ENCODE data around the gene RTL10.
A peak's percentile ranks its signal among the peaks of the same experiment; 100 is the strongest.

The RTL10 gene

DNA sequence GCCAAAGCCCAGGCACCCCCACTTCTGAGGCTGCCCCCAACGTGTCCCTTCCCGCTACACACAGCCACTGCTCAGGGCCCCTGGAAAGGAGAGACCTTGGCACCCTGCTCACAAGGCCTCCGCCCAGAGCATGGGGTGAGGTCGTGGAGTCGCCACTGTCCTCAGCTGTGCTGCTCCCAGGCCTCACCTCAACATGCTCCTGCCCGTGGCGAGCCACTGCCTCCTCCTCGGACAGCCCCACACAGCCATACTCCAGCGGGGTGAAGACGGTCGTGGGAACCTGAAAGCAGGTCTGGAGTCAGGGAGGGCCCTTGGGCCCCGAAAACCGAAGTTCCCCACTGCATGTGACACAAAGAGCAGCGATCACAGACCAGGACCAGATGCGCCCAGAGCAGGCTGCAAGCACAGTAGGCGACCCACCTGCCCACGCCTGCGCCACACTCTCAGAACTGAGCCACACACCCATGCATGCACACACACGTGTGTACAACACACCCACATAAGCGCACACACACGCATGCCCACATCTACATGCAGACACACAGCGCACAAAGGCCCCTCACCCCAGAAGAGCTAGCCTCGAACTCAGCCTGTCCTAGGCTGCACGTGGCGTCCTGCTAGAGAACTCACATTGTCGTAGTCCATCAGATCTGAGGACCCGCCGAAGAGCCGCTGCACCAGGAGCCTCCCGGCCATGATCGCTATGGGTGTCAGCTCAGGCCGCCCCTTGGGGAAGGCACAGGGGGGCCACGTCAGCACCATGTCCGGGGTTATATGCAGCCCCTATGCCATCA is 25.5 kb upstream of the RTL10 start:
- peak overlapping the region; percentile 26; the same call in 1 of the 2 replicates for H3K4me3 ChIP-seq (ENCODE audit: low read depth, low read length)
- peak overlapping the region; percentile 99 for H3K27ac ChIP-seq (ENCODE audit: low read depth, low read length)
- H3K9me3 ChIP-seq (ENCODE audit: control insufficient read depth, insufficient read depth, low read length) = no peaks in the 10 kb centered on the region
- H3K4me1 ChIP-seq (ENCODE audit: control insufficient read depth, insufficient read depth, low read length) = peaks cover 30% of the 10 kb centered on the region
- peak overlapping the region; percentile 46 for H3K9ac ChIP-seq (ENCODE audit: low read depth, low read length)
- no peaks in the 10 kb centered on the region for H3K36me3 ChIP-seq (ENCODE audit: control insufficient read depth, insufficient read depth, low read length)
- no peaks in the 10 kb centered on the region for H3K27me3 ChIP-seq (ENCODE audit: control insufficient read depth, insufficient read depth, low read length)

DNA sequence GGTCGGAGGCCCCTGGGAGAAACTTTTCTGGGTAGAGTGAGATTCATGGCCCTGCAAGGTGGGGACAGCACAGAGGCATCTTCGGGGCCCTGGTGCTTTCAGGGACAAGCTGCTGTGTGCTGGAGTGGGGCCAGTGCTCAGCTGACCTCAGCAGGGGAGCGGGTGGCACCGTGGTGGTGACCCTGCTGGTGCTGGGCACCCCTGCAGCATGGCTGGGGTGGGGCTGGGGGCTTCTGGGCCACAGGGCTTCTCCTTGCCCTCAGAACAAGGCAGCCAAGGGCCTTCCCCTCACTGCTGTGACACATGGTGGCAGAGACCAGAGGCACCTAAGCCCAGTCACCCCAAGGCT is 24.9 kb upstream of the RTL10 start:
- H3K4me3 ChIP-seq (ENCODE audit: low read depth, low read length) = no peak overlapping the region
- no peak overlapping the region for H3K9ac ChIP-seq (ENCODE audit: low read depth, low read length)
- no peaks in the 10 kb centered on the region for H3K9me3 ChIP-seq (ENCODE audit: control insufficient read depth, insufficient read depth, low read length)
- H3K4me1 ChIP-seq (ENCODE audit: control insufficient read depth, insufficient read depth, low read length) = peaks cover 30% of the 10 kb centered on the region
- H3K27me3 ChIP-seq (ENCODE audit: control insufficient read depth, insufficient read depth, low read length) = no peaks in the 10 kb centered on the region
- H3K27ac ChIP-seq (ENCODE audit: low read depth, low read length) = no peak overlapping the region
- H3K36me3 ChIP-seq (ENCODE audit: control insufficient read depth, insufficient read depth, low read length) = no peaks in the 10 kb centered on the region

DNA sequence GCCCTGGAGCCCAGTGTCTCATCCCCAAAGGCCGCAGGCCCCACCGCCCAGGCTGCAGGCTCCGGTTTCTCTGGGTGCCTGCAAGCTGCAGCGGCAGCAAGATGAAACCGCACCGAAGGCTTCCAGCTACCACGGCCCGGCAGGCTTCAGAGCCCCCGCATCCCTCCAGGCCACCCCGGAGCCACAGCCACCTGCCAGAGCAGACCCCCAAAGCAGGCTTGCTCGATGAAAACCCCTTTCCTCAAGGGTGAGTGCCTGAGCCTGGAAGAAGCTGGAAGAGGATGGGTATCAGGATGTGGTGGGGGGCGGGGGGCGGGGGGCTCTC is 24.5 kb upstream of the RTL10 start:
- peaks cover 30% of the 10 kb centered on the region for H3K4me1 ChIP-seq (ENCODE audit: control insufficient read depth, insufficient read depth, low read length)
- H3K27ac ChIP-seq (ENCODE audit: low read depth, low read length) = no peak overlapping the region
- no peaks in the 10 kb centered on the region for H3K27me3 ChIP-seq (ENCODE audit: control insufficient read depth, insufficient read depth, low read length)
- no peaks in the 10 kb centered on the region for H3K36me3 ChIP-seq (ENCODE audit: control insufficient read depth, insufficient read depth, low read length)
- no peak overlapping the region for H3K9ac ChIP-seq (ENCODE audit: low read depth, low read length)
- no peaks in the 10 kb centered on the region for H3K9me3 ChIP-seq (ENCODE audit: control insufficient read depth, insufficient read depth, low read length)
- no peak overlapping the region for H3K4me3 ChIP-seq (ENCODE audit: low read depth, low read length)

DNA sequence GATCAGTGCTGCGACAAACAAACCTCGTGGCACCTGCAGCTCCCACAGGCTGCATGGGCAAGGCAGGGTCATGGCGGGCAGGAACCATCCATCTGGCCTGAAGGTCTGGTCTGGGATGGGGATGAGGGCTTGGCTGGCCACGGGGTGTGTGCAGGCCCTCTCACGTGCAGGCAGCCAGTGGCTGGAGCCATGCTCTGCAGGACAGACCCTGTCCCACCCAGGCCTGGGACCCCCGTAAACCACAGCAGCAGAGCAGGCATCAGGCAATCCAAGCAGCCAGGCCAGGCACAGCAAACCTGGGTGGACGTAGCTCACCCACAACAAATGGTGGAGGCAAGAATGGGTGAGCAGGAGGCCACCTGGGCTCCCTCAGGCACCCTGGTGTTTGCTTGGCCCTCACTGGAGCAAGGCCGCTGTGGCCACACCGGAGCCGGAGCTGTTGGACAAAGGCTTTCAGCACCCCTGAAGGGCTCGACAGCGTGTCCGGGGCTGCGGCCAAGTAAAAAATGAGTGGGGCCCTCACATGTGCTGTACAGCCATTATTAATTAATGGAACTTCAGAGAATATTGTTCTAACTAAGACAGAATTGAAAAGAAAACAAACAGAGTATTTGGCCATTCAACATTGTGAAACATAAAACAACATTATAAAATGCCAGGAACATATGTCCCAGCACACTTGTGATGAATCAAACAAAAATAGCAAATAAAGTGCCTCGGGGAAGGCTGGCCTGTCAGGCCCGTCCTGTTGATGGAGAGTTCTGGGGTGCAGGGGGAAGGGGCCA is 24.0 kb upstream of the RTL10 start:
- H3K9me3 ChIP-seq (ENCODE audit: control insufficient read depth, insufficient read depth, low read length) = no peaks in the 10 kb centered on the region
- H3K9ac ChIP-seq (ENCODE audit: low read depth, low read length) = no peak overlapping the region
- H3K27ac ChIP-seq (ENCODE audit: low read depth, low read length) = no peak overlapping the region
- H3K27me3 ChIP-seq (ENCODE audit: control insufficient read depth, insufficient read depth, low read length) = no peaks in the 10 kb centered on the region
- H3K4me3 ChIP-seq (ENCODE audit: low read depth, low read length) = no peak overlapping the region
- H3K36me3 ChIP-seq (ENCODE audit: control insufficient read depth, insufficient read depth, low read length) = no peaks in the 10 kb centered on the region
- H3K4me1 ChIP-seq (ENCODE audit: control insufficient read depth, insufficient read depth, low read length) = peaks cover 30% of the 10 kb centered on the region

DNA sequence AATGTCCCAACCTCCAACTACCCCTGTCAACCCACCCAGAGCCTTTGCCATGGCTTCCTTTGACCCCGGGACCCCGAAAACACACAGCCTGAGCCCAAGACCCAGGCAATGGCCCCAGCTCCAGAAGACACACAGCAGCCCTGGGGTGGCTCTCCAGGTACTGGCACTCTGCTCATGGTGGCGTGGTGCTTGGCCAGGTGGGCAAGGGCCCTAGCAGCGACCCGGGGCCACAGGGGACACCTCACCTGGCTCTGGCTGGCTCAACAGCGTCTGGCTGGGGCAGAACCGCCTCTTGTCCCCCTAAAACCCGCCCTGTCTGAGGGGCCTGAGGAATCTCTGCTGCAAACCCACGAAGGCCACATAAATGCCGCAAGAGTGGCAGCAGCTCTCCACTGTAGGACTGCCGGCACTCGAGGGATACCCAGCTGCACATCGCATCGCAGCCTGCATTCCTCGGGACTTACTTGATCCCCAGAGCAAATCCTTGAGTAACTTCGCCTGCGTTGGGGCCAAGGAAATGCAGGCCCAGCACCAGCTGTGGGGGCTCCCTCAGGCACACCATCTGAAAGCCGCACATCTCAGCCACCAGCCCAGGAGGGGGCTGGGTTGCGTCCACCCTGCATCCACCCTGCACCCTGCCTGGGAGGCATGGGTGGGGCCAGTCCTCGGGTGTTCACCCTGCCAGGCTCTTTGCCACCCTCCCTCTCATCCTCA is 23.1 kb upstream of the RTL10 start:
- Histone ChIP-seq H3K36me3 (ENCODE audit: control insufficient read depth, insufficient read depth, low read length) (no peaks in the 10 kb centered on the region), H3K27me3 (ENCODE audit: control insufficient read depth, insufficient read depth, low read length) (no peaks in the 10 kb centered on the region), H3K4me3 (ENCODE audit: low read depth, low read length) (no peak overlapping the region), H3K27ac (ENCODE audit: low read depth, low read length) (no peak overlapping the region), H3K9ac (ENCODE audit: low read depth, low read length) (no peak overlapping the region), H3K4me1 (ENCODE audit: control insufficient read depth, insufficient read depth, low read length) (peaks cover 30% of the 10 kb centered on the region), H3K9me3 (ENCODE audit: control insufficient read depth, insufficient read depth, low read length) (no peaks in the 10 kb centered on the region)

DNA sequence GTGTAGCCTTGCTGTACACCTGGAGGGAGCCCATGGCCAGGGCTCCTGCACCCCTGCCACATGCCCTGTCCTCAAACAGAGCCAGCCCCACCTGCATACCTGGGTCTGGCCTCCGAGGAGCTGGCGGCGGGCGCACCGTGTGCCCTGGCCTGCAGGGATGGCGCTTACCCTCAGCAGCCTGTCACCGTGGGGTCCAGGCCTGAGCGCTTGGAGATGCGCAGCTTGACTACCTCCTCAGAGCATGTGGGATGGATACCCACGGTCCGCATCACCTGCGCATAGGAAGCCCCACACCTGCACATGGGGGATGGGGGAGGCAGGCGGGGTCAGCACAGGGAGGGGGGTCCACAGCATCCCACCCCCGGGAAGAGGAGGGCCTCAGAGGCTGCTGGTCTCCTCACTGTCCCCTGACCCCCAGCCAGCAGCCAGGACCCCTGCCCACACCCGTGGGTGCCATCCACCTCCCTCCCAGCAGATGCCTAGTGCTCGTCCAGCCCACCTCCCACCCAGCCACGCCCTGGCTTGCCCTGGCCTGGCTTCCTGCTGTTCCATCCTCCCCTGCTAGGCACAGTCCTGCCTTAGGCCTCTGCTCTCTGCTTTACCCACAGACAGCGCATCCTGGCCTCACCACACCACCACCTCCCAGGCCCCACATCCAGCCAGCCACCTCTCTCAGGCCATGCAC is 22.4 kb upstream of the RTL10 start:
- H3K9me3 ChIP-seq (ENCODE audit: control insufficient read depth, insufficient read depth, low read length) = no peaks in the 10 kb centered on the region
- H3K27me3 ChIP-seq (ENCODE audit: control insufficient read depth, insufficient read depth, low read length) = no peaks in the 10 kb centered on the region
- H3K9ac ChIP-seq (ENCODE audit: low read depth, low read length) = no peak overlapping the region
- H3K36me3 ChIP-seq (ENCODE audit: control insufficient read depth, insufficient read depth, low read length) = no peaks in the 10 kb centered on the region
- no peak overlapping the region for H3K27ac ChIP-seq (ENCODE audit: low read depth, low read length)
- H3K4me3 ChIP-seq (ENCODE audit: low read depth, low read length) = no peak overlapping the region
- H3K4me1 ChIP-seq (ENCODE audit: control insufficient read depth, insufficient read depth, low read length) = peaks cover 25% of the 10 kb centered on the region

DNA sequence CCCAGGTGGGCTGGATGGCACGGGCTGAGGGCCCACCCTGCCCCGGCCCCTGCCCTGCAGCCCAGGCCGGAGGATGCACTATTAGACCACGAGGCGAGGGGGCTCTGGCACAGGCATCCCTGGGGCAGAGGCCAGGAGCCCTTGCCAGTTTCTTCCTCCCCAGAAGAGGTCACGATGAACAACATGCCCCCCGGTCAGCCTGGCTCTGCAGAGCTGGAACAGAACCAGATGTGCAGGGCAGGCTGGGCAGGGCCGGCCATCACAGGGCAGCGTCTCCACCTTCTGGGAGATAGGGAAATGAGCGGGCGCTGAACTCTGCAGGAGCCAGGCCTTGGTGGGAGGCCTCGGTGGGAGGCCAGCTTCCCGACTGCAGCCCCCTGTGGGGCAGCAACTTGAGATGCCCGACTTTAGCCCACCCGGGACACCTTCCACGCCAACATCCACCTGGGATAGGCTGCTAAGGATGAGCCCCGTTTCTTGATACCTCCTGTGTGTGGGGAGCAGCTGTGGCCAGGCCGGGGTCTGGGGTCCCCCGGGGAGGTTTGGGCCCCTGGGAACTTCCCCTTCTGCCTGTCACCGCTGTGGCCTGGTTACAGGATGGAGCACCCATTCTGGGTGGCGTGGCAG is 21.8 kb upstream of the RTL10 start:
- Histone ChIP-seq H3K4me1 (ENCODE audit: control insufficient read depth, insufficient read depth, low read length) (peaks cover 19% of the 10 kb centered on the region), H3K36me3 (ENCODE audit: control insufficient read depth, insufficient read depth, low read length) (no peaks in the 10 kb centered on the region), H3K4me3 (ENCODE audit: low read depth, low read length) (no peak overlapping the region), H3K27ac (ENCODE audit: low read depth, low read length) (no peak overlapping the region), H3K9me3 (ENCODE audit: control insufficient read depth, insufficient read depth, low read length) (no peaks in the 10 kb centered on the region), H3K27me3 (ENCODE audit: control insufficient read depth, insufficient read depth, low read length) (no peaks in the 10 kb centered on the region), H3K9ac (ENCODE audit: low read depth, low read length) (no peak overlapping the region)

DNA sequence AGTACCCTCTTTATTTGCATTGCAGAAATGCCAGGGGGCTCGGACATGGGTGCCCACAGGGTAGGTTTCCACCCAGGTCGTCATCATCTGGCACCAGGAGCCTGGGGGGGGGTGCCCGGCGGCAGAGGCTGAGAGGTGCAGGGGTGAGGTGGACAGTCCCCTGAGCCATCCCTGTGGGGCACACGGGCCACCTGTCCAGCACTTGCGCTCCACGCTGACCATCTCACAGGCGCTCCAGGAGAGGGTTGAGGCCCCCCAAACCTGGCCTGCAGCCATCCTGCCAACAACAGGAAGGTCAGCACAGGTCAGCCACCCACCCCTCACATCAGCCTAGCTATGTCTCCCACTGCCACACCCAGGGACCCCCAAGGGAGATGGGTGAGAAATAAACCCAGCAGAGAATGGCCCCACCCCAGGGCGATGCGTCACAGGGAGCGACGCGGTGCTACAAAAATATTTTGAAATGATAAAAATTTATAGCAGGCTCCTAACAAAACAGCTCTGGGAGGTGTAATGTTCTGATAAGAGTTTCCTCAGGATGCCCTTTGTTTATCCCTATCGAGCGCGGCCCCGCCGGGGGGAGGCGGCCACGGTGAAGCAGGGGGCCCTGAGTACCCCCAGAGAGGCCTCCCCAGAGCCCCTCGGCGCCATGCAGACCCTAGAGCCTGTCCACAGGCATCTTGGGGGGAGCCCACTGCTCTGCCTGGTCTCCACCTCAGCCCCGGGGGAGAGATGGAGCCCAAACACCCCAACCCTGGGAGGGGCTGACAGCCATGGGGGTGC is 21.0 kb upstream of the RTL10 start:
- H3K27ac ChIP-seq (ENCODE audit: low read depth, low read length) = no peak overlapping the region
- H3K36me3 ChIP-seq (ENCODE audit: control insufficient read depth, insufficient read depth, low read length) = no peaks in the 10 kb centered on the region
- H3K27me3 ChIP-seq (ENCODE audit: control insufficient read depth, insufficient read depth, low read length) = no peaks in the 10 kb centered on the region
- H3K9ac ChIP-seq (ENCODE audit: low read depth, low read length) = no peak overlapping the region
- no peaks in the 10 kb centered on the region for H3K9me3 ChIP-seq (ENCODE audit: control insufficient read depth, insufficient read depth, low read length)
- no peak overlapping the region for H3K4me3 ChIP-seq (ENCODE audit: low read depth, low read length)
- peaks cover 13% of the 10 kb centered on the region for H3K4me1 ChIP-seq (ENCODE audit: control insufficient read depth, insufficient read depth, low read length)

DNA sequence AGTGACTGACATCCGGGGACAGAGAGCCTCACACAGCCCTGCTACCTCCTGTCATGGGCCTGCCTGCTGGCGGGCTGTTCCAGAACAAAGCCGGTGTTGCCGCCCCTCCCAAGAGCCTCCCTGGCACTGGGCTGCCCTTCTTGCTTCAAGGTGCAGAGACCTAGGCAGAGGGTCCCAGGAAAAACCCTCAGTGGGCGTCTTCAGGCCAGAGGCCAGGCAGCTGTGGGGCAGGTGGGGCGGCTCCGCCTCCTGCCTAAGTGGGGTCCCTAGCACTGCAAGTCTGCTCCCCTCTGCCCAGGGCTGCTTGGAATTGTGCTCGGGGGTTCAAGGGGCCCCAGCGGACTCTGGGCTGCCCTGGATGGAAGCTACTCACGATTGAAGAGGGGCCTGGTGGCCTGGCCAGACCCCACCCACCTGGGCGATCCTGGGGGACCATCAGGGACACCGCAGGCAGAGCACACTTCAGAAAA is 20.4 kb upstream of the RTL10 start:
- no peaks in the 10 kb centered on the region for H3K9me3 ChIP-seq (ENCODE audit: control insufficient read depth, insufficient read depth, low read length)
- no peak overlapping the region for H3K27ac ChIP-seq (ENCODE audit: low read depth, low read length)
- H3K36me3 ChIP-seq (ENCODE audit: control insufficient read depth, insufficient read depth, low read length) = no peaks in the 10 kb centered on the region
- no peaks in the 10 kb centered on the region for H3K27me3 ChIP-seq (ENCODE audit: control insufficient read depth, insufficient read depth, low read length)
- no peak overlapping the region for H3K9ac ChIP-seq (ENCODE audit: low read depth, low read length)
- peaks cover 7% of the 10 kb centered on the region for H3K4me1 ChIP-seq (ENCODE audit: control insufficient read depth, insufficient read depth, low read length)
- H3K4me3 ChIP-seq (ENCODE audit: low read depth, low read length) = no peak overlapping the region
